HepG2 (cell line): ENCODE results near the gene TECTB. TPM values are rescaled to one million over a fixed set of nuclear protein-coding genes. Genes with fewer than 3 reads are reported as not detected.

ENCODE experiments used
- ATAC-seq: fragments of 200-7000 bp; cut with Tn5 transposase; 3 replicates; pipeline ENCODE4 v1.9.1; 2020; ENCODE audit warnings: mild to moderate bottlenecking, moderate library complexity
- BruUV-seq: library from RNA; stranded (reverse); fragments of 400-500 nt; replicated peaks from 2 replicates; lab custom pipeline; 2021; lab: Mats Ljungman, UMichigan
- CTCF ChIA-PET: fragments of 300-600 bp; formaldehyde crosslinking; extraction: SDS; loops from one replicate; lab custom pipeline; 2021; ENCODE audit warnings: low total read pairs, inconsistent platforms, low intra/inter-chr PET ratio; lab: Yijun Ruan, JAX
- POLR2A ChIA-PET: fragments of 350-600 bp; sonication (Branson Sonifier 250); formaldehyde crosslinking; loops from one replicate; lab custom pipeline; 2020; ENCODE audit warnings: antibody characterized with exemption, inconsistent platforms; lab: Yijun Ruan, JAX
- DNase-seq: peaks from one replicate; pipeline ENCODE4 v3.0.0-alpha.2; 2015; ENCODE audit warnings: low spot score
- FAIRE-seq: peaks from 3 replicates; lab custom pipeline; 2011; peaks lifted over from hg19 to GRCh38; lab: Jason Lieb, UNC
- H2AFZ ChIP-seq: one replicate; pipeline ENCODE4 v1.6.1; 2011; ENCODE audit warnings: low read length, inconsistent platforms
- H3K27ac ChIP-seq: fragments of 300-600 bp; 3 replicates; pipeline ENCODE4 v1.8.0; 2011; ENCODE audit warnings: mixed run types, mild to moderate bottlenecking, mixed read lengths, low read length, inconsistent platforms; ENCODE audit not compliant: insufficient read depth; ENCODE audit errors: extremely low read length
- H3K27me3 ChIP-seq, 2 experiments: fragments of 200-600 bp in 1 of 2; 2 replicates in 1 of 2; 3 replicates in 1 of 2; pipeline versions ENCODE4 v1.6.0 to v1.8.0; 2011; ENCODE audit warnings: low read length in 2 of 2, mild to moderate bottlenecking in 2 of 2, moderate library complexity in 2 of 2, inconsistent platforms in 1 of 2; ENCODE audit not compliant: insufficient read depth in 2 of 2, control insufficient read depth in 1 of 2
- H3K36me3 ChIP-seq, 2 experiments: fragments of 200-600 bp in 1 of 2; replicated peaks in 1 of 2; 2 replicates in 1 of 2; 3 replicates in 1 of 2; pipeline versions ENCODE4 v1.5.1 to v1.8.0; 2011; ENCODE audit warnings: low read length in 2 of 2, inconsistent platforms in 1 of 2; ENCODE audit not compliant: insufficient read depth in 2 of 2, control insufficient read depth in 1 of 2
- H3K4me1 ChIP-seq: 2 replicates; pipeline ENCODE4 v1.5.1; 2012; ENCODE audit warnings: low read length, inconsistent platforms; ENCODE audit not compliant: insufficient read depth
- H3K4me2 ChIP-seq: 2 replicates; pipeline ENCODE4 v1.6.0; 2011; ENCODE audit warnings: low read depth, low read length, inconsistent platforms
- H3K4me3 ChIP-seq, 3 experiments: fragments of 200-600 bp in 1 of 3; sonication (generic), shearing (Covaris generic) in 1 of 3; replicated peaks in 1 of 3; 2 replicates each; pipeline ENCODE4 v1.5.1; 2011 to 2016; ENCODE audit warnings: low read length in 3 of 3, inconsistent platforms in 2 of 3, low read depth in 2 of 3, mild to moderate bottlenecking in 2 of 3, control low read depth in 1 of 3, mixed read lengths in 1 of 3; ENCODE audit not compliant: insufficient read depth in 1 of 3
- H3K79me2 ChIP-seq: one replicate; pipeline ENCODE4 v1.6.1; 2011; ENCODE audit warnings: low read length, inconsistent platforms; ENCODE audit not compliant: insufficient read depth
- H3K9ac ChIP-seq: 2 replicates; pipeline ENCODE4 v1.6.0; 2011; ENCODE audit warnings: mild to moderate bottlenecking, low read depth, low read length, inconsistent platforms; ENCODE audit not compliant: insufficient read depth
- H3K9me3 ChIP-seq: 2 replicates; pipeline ENCODE4 v1.5.1; 2012; ENCODE audit warnings: mild to moderate bottlenecking, low read length
- H4K20me1 ChIP-seq: 2 replicates; pipeline ENCODE4 v1.6.0; 2011; ENCODE audit warnings: inconsistent platforms, mild to moderate bottlenecking, low read length, moderate library complexity; ENCODE audit not compliant: insufficient read depth
- CBFB ChIP-seq: sonication (generic); formaldehyde crosslinking; IDR thresholded peaks from 2 replicates; pipeline ENCODE4 v1.4.0; 2020; ENCODE audit warnings: missing genetic modification reagents
- CHD2 ChIP-seq: IDR thresholded peaks from 2 replicates; pipeline ENCODE4 v1.6.1; 2011; ENCODE audit warnings: low read depth, low read length, improper control_type of control experiment
- IKZF4 ChIP-seq: sonication (generic); formaldehyde crosslinking; IDR thresholded peaks from 2 replicates; pipeline ENCODE4 v1.5.1; 2020; ENCODE audit warnings: borderline replicate concordance, mild to moderate bottlenecking, low read depth, missing genetic modification reagents; ENCODE audit errors: not compliant biosample characterization
- MED1 ChIP-seq: sonication (generic); formaldehyde crosslinking; IDR thresholded peaks from 2 replicates; pipeline ENCODE4 v1.4.0; 2020; ENCODE audit warnings: missing genetic modification reagents
- NFYB ChIP-seq: sonication (generic); formaldehyde crosslinking; IDR thresholded peaks from 2 replicates; pipeline ENCODE4 v1.4.0; 2020; ENCODE audit warnings: missing genetic modification reagents
- SMARCC2 ChIP-seq: fragments of 450-650 bp; IDR thresholded peaks from 2 replicates; pipeline ENCODE4 v1.6.1; 2017; ENCODE audit warnings: antibody characterized with exemption, mild to moderate bottlenecking
- ZNF180 ChIP-seq: sonication (generic); formaldehyde crosslinking; IDR thresholded peaks from 2 replicates; pipeline ENCODE4 v1.4.0; 2020; ENCODE audit warnings: low read depth, missing genetic modification reagents, borderline replicate concordance
- ZNF230 ChIP-seq: sonication (generic); formaldehyde crosslinking; IDR thresholded peaks from 2 replicates; pipeline ENCODE4 v1.4.0; 2020; ENCODE audit warnings: mild to moderate bottlenecking, missing genetic modification reagents
- ZNF34 ChIP-seq: sonication (generic); formaldehyde crosslinking; IDR thresholded peaks from 2 replicates; pipeline ENCODE4 v1.4.0; 2020; ENCODE audit warnings: mild to moderate bottlenecking, missing genetic modification reagents, borderline replicate concordance
- ZNF430 ChIP-seq: sonication (generic); formaldehyde crosslinking; IDR thresholded peaks from 2 replicates; pipeline ENCODE4 v1.9.0; 2021; ENCODE audit warnings: mild to moderate bottlenecking, missing genetic modification reagents
- WGBS: methylation state at CpG from one replicate; pipeline ENCODE4 v1.1.6; 2017; ENCODE audit warnings: low lambda C conversion rate; 5-methylcytosine and 5-hydroxymethylcytosine counted together
- in situ Hi-C: cut with HindIII; loops from 2 replicates; pipeline ENCODE4 v1.10.0; 2017; ENCODE audit warnings: low pct_unique_long_range_greater_than_20kb; ENCODE audit not compliant: extremely low pct_ligation_motif_present
- intact Hi-C: fragments of 100-400 bp; cut with micrococcal nuclease; formaldehyde crosslinking; loops from one replicate; pipeline ENCODE4 v1.10.0; 2022; ENCODE audit not compliant: unreplicated experiment
- polyA plus RNA-seq, 8 experiments: library from polyadenylated mRNA; depleted of rRNA in 3 of 8; stranded (reverse) in 7 of 8; unstranded in 1 of 8; fragments of >200 nt; fragmentation: Illumina TruSeq in 4 of 8; extraction: Trizol in 4 of 8; gene quantifications; 2 replicates each; pipeline versions ENCODE4 v1.2.1 to v1.2.3, GENCODE V29; 2011 to 2016; ENCODE audit warnings: low read depth in 4 of 8, missing spikeins in 1 of 8, mixed read lengths in 1 of 8; ENCODE audit not compliant: insufficient read depth in 1 of 8
- total RNA-seq, 5 experiments: library from RNA; depleted of rRNA; stranded (reverse); fragments of >200 nt; fragmentation: Illumina TruSeq; extraction: Trizol; gene quantifications; 2 replicates each; pipeline ENCODE4 v1.2.3, GENCODE V29; 2016; ENCODE audit warnings: low read depth in 1 of 5
- TF ChIP-seq, protein P1 (sequence below): sonication (generic); formaldehyde crosslinking; IDR thresholded peaks from 2 replicates; pipeline ENCODE4 v1.4.0; 2020; ENCODE audit warnings: missing genetic modification reagents, borderline replicate concordance
- TF ChIP-seq, protein P2 (sequence below): sonication (generic); formaldehyde crosslinking; conservative IDR thresholded peaks from 2 replicates; pipeline ENCODE4 v1.8.0; 2022; ENCODE audit warnings: mild to moderate bottlenecking, moderate library complexity, missing genetic modification reagents
- TF ChIP-seq, protein P3 (sequence below): sonication (generic); formaldehyde crosslinking; IDR thresholded peaks from 2 replicates; pipeline ENCODE4 v1.4.0; 2020; ENCODE audit warnings: mild to moderate bottlenecking, low read depth, missing genetic modification reagents

The TECTB gene
- total and polyA plus RNA-seq, 2 of the 13 experiments (the other 11 are each of a cell fraction or from before 2014, with no cell fraction given): 0.78 to 1.8 TPM

DNA sequence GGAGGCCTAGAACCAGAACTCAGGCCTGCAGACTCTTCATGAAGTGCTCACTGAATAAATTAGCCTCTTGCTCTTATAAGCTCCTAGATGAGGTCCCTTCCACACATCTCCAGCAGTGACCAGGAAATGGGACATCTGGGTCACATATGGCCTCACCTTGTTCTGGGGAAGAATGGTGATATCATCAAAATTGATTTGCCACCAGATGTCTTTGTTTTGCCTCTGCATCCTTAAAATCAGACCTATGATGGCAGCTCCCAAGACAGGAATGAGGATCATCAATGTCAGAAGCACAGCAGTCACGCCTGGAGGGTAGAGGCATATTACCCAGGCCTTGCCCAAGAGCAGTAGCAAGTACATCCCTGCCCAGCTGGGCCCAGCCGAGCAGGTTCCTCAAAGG lies 57.4 kb downstream of the TECTB start:
- Histone ChIP-seq H3K9me3 (no peaks in the 10 kb centered on the region), H3K36me3 (no peaks in the 10 kb centered on the region), H3K27ac (no peak overlapping the region), H4K20me1 (no peaks in the 10 kb centered on the region), H3K4me3 (no peak overlapping the region), H2AFZ (no peak overlapping the region), H3K79me2 (no peaks in the 10 kb centered on the region), H3K9ac (no peak overlapping the region), H3K4me2 (no peak overlapping the region), H3K4me1 (peaks cover 26% of the 10 kb centered on the region), H3K27me3 (no peaks in the 10 kb centered on the region)
- FAIRE-seq (no peak), DNase-seq (no peak), ATAC-seq (no peak)
- ChIA-PET POLR2A (no interaction called here), CTCF (no interaction called here)
- in situ Hi-C loops: loop anchor here (25.0 kb wide), 1 partner anchor 97 kb away; the partner anchor contains the start of genes VTI1A and ZDHHC6
- 46% methylated on average over 2 of the region's 2 CpGs for WGBS
- intact Hi-C loops: no loop called here
- TF ChIP-seq CHD2 (no peak), SMARCC2 (no peak), CBFB (CRISPR knock-in tag) (no peak), ZNF180 (CRISPR knock-in tag) (no peak), ZNF230 (no peak), ZNF34 (CRISPR knock-in tag) (no peak), ZNF430 (CRISPR knock-in tag) (no peak), MED1 (no peak), NFYB (CRISPR knock-in tag) (no peak), IKZF4 (CRISPR knock-in tag) (no peak)
- TF ChIP-seq, protein P1, sequence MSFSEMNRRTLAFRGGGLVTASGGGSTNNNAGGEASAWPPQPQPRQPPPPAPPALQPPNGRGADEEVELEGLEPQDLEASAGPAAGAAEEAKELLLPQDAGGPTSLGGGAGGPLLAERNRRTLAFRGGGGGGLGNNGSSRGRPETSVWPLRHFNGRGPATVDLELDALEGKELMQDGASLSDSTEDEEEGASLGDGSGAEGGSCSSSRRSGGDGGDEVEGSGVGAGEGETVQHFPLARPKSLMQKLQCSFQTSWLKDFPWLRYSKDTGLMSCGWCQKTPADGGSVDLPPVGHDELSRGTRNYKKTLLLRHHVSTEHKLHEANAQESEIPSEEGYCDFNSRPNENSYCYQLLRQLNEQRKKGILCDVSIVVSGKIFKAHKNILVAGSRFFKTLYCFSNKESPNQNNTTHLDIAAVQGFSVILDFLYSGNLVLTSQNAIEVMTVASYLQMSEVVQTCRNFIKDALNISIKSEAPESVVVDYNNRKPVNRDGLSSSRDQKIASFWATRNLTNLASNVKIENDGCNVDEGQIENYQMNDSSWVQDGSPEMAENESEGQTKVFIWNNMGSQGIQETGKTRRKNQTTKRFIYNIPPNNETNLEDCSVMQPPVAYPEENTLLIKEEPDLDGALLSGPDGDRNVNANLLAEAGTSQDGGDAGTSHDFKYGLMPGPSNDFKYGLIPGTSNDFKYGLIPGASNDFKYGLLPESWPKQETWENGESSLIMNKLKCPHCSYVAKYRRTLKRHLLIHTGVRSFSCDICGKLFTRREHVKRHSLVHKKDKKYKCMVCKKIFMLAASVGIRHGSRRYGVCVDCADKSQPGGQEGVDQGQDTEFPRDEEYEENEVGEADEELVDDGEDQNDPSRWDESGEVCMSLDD (CRISPR knock-in tag): no peak
- TF ChIP-seq, protein P2, sequence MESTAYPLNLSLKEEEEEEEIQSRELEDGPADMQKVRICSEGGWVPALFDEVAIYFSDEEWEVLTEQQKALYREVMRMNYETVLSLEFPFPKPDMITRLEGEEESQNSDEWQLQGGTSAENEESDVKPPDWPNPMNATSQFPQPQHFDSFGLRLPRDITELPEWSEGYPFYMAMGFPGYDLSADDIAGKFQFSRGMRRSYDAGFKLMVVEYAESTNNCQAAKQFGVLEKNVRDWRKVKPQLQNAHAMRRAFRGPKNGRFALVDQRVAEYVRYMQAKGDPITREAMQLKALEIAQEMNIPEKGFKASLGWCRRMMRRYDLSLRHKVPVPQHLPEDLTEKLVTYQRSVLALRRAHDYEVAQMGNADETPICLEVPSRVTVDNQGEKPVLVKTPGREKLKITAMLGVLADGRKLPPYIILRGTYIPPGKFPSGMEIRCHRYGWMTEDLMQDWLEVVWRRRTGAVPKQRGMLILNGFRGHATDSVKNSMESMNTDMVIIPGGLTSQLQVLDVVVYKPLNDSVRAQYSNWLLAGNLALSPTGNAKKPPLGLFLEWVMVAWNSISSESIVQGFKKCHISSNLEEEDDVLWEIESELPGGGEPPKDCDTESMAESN (CRISPR knock-in tag): no peak
- TF ChIP-seq, protein P3, sequence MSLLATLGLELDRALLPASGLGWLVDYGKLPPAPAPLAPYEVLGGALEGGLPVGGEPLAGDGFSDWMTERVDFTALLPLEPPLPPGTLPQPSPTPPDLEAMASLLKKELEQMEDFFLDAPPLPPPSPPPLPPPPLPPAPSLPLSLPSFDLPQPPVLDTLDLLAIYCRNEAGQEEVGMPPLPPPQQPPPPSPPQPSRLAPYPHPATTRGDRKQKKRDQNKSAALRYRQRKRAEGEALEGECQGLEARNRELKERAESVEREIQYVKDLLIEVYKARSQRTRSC (CRISPR knock-in tag): no peak
- no TSS peak for BruUV-seq
